GM23338 (cell line): ENCODE results near the gene KRT12. TPM values are rescaled to one million over a fixed set of nuclear protein-coding genes. Genes with fewer than 3 reads are reported as not detected.

Experiments used
- ATAC-seq: fragments of 200-7000 bp; cut with Tn5 transposase; 3 replicates; pipeline ENCODE4 v1.9.1; 2020
- DNase-seq: peaks from one replicate; pipeline ENCODE4 v3.0.0-alpha.2; 2015; ENCODE audit warnings: low spot score
- H2AFZ ChIP-seq: fragments of 200-600 bp; sonication (generic); 2 replicates; pipeline ENCODE4 v1.8.0; 2016; ENCODE audit warnings: antibody characterized with exemption, mild to moderate bottlenecking, moderate library complexity
- H3F3A ChIP-seq: fragments of 200-600 bp; sonication (generic); replicated peaks from 2 replicates; pipeline ENCODE4 v1.8.0; 2017; ENCODE audit warnings: antibody characterized with exemption, mixed run types, low read depth
- H3K27ac ChIP-seq: fragments of 200-600 bp; sonication (generic); 2 replicates; pipeline ENCODE4 v1.6.1; 2016; ENCODE audit warnings: low read depth
- H3K27me3 ChIP-seq: fragments of 200-600 bp; sonication (generic); 2 replicates; pipeline ENCODE4 v1.8.0; 2016; ENCODE audit warnings: mild to moderate bottlenecking, mixed run types, moderate library complexity; ENCODE audit not compliant: insufficient read depth
- H3K36me3 ChIP-seq: fragments of 200-600 bp; sonication (generic); 2 replicates; pipeline ENCODE4 v1.8.0; 2016; ENCODE audit warnings: mild to moderate bottlenecking; ENCODE audit not compliant: insufficient read depth
- H3K4me1 ChIP-seq: fragments of 200-600 bp; sonication (generic); 2 replicates; pipeline ENCODE4 v1.8.0; 2016; ENCODE audit warnings: mild to moderate bottlenecking, moderate library complexity; ENCODE audit not compliant: insufficient read depth
- H3K4me2 ChIP-seq: fragments of 200-600 bp; sonication (generic); 2 replicates; pipeline ENCODE4 v1.7.1; 2017; ENCODE audit warnings: mixed run types
- H3K4me3 ChIP-seq: fragments of 200-600 bp; sonication (generic); 2 replicates; pipeline ENCODE4 v1.6.1; 2016; ENCODE audit warnings: mixed run types
- H3K79me2 ChIP-seq: fragments of 200-600 bp; sonication (generic); replicated peaks from 2 replicates; pipeline ENCODE4 v1.8.0; 2017; ENCODE audit warnings: mild to moderate bottlenecking; ENCODE audit not compliant: insufficient read depth
- H3K9me2 ChIP-seq: fragments of 200-600 bp; sonication (generic); 2 replicates; pipeline ENCODE4 v1.8.0; 2017; ENCODE audit not compliant: insufficient read depth
- H4K20me1 ChIP-seq: fragments of 200-600 bp; sonication (generic); replicated peaks from 2 replicates; pipeline ENCODE4 v1.8.0; 2017; ENCODE audit warnings: mild to moderate bottlenecking; ENCODE audit not compliant: insufficient read depth
- H3K27ac Mint-ChIP-seq: 2 replicates; pipeline ENCODE4 v1.8.0; 2020; ENCODE audit warnings: inconsistent platforms, mild to moderate bottlenecking, moderate library complexity, mixed read lengths
- H3K27me3 Mint-ChIP-seq: 3 replicates; pipeline ENCODE4 v1.8.0; 2022; ENCODE audit warnings: low read depth, mild to moderate bottlenecking, moderate library complexity, mixed read lengths, inconsistent platforms; ENCODE audit not compliant: insufficient read depth, poor library complexity
- H3K36me3 Mint-ChIP-seq: 3 replicates; pipeline ENCODE4 v1.8.0; 2021; ENCODE audit warnings: low read depth, mild to moderate bottlenecking, inconsistent platforms, moderate library complexity, mixed read lengths
- H3K4me1 Mint-ChIP-seq: 3 replicates; pipeline ENCODE4 v1.8.0; 2020; ENCODE audit warnings: mild to moderate bottlenecking, inconsistent platforms, mixed read lengths
- H3K4me3 Mint-ChIP-seq: 3 replicates; pipeline ENCODE4 v1.8.0; 2021; ENCODE audit warnings: moderate library complexity, mild to moderate bottlenecking, inconsistent platforms, mixed read lengths
- H3K9me3 Mint-ChIP-seq: 3 replicates; pipeline ENCODE4 v1.8.0; 2020; ENCODE audit warnings: moderate library complexity, mild to moderate bottlenecking, inconsistent platforms, mixed read lengths
- CREB1 ChIP-seq: fragments of 250-450 bp; sonication (Bioruptor Pico); IDR thresholded peaks from 2 replicates; pipeline ENCODE4 v1.5.0; 2020; ENCODE audit warnings: low read depth, mild to moderate bottlenecking, moderate library complexity
- JUNB ChIP-seq: IDR thresholded peaks from one replicate; pipeline ENCODE4 v1.6.1; 2016; ENCODE audit warnings: antibody characterized with exemption; ENCODE audit not compliant: unreplicated experiment
- NANOG ChIP-seq: IDR thresholded peaks from 2 replicates; pipeline ENCODE4 v1.6.1; 2016; ENCODE audit warnings: antibody characterized with exemption, borderline replicate concordance
- POLR2AphosphoS5 ChIP-seq: IDR thresholded peaks from 2 replicates; pipeline ENCODE4 v1.6.1; 2016; ENCODE audit warnings: antibody characterized with exemption, low read depth
- STAT1 ChIP-seq: IDR thresholded peaks from one replicate; pipeline ENCODE4 v1.6.1; 2016; ENCODE audit warnings: antibody characterized with exemption; ENCODE audit not compliant: unreplicated experiment
- ZNF114 ChIP-seq: fragments of 250-450 bp; sonication (Bioruptor Pico); IDR thresholded peaks from 2 replicates; pipeline ENCODE4 v1.5.0; 2020; ENCODE audit warnings: mild to moderate bottlenecking, moderate library complexity
- ZNF331 ChIP-seq: fragments of 250-450 bp; sonication (Bioruptor Pico); IDR thresholded peaks from 2 replicates; pipeline ENCODE4 v1.5.0; 2020; ENCODE audit warnings: low read depth, mild to moderate bottlenecking, moderate library complexity
- polyA plus RNA-seq: library from polyadenylated mRNA; unstranded; fragments of >200 nt; fragmentation: Nextera tagmentation; extraction: Ambion mirVana; gene quantifications from 2 replicates; pipeline ENCODE4 v1.2.1, GENCODE V29; 2016
- total RNA-seq: library from RNA; depleted of rRNA; stranded (reverse); fragments of >200 nt; shearing (Covaris generic); gene quantifications from 2 replicates; pipeline ENCODE4 v1.2.3, GENCODE V29; 2014
- TF ChIP-seq, protein P1 (sequence below), 2 experiments: fragments of 200-600 bp in 1 of 2; sonication (generic) in 1 of 2; conservative IDR thresholded peaks; 2 replicates each; pipeline versions ENCODE4 v1.5.1 to v1.6.1; 2016 to 2017; ENCODE audit warnings: antibody characterized with exemption in 2 of 2, low read depth in 2 of 2, mild to moderate bottlenecking in 2 of 2, moderate library complexity in 1 of 2
- TF ChIP-seq, protein P2 (sequence below): fragments of 250-450 bp; sonication (Bioruptor Pico); IDR thresholded peaks from 2 replicates; pipeline ENCODE4 v1.5.0; 2020; ENCODE audit warnings: mild to moderate bottlenecking, moderate library complexity
- TF ChIP-seq, protein P3 (sequence below): IDR thresholded peaks from one replicate; pipeline ENCODE4 v1.6.1; 2018; ENCODE audit warnings: antibody characterized with exemption; ENCODE audit not compliant: unreplicated experiment

KRT12 gene
- total and polyA plus RNA-seq, 2 experiments from 2014 or later: not detected

DNA sequence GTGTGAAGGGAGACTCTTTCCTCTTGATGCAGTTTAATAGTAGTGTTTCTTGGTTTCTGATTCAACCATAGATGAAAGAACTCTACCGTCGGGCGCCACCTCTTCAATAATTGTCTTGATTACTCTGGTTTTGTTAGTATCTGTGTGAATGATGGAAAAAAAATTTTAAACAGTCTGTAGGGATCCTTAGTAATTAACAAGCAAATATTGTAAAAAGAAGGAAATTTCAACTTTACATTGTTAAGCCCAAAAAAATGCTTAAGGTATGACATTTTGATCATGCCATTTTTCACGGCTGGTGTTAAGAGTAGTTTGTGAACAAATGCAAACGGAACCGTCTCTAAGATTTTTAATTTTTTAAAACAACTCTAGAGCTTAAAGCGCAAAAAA, 48.7 kb downstream of the KRT12 start (continued):
- TF ChIP-seq, protein P1, sequence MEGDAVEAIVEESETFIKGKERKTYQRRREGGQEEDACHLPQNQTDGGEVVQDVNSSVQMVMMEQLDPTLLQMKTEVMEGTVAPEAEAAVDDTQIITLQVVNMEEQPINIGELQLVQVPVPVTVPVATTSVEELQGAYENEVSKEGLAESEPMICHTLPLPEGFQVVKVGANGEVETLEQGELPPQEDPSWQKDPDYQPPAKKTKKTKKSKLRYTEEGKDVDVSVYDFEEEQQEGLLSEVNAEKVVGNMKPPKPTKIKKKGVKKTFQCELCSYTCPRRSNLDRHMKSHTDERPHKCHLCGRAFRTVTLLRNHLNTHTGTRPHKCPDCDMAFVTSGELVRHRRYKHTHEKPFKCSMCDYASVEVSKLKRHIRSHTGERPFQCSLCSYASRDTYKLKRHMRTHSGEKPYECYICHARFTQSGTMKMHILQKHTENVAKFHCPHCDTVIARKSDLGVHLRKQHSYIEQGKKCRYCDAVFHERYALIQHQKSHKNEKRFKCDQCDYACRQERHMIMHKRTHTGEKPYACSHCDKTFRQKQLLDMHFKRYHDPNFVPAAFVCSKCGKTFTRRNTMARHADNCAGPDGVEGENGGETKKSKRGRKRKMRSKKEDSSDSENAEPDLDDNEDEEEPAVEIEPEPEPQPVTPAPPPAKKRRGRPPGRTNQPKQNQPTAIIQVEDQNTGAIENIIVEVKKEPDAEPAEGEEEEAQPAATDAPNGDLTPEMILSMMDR (conservative IDR thresholded peaks at IDR 0.05; ENCODE audit: low read depth in 2 of 2): no peak
- TF ChIP-seq JUNB (no peak), CREB1 (CRISPR knock-in tag) (no peak), POLR2AphosphoS5 (no peak), STAT1 (no peak), ZNF114 (no peak)
- TF ChIP-seq, protein P2, sequence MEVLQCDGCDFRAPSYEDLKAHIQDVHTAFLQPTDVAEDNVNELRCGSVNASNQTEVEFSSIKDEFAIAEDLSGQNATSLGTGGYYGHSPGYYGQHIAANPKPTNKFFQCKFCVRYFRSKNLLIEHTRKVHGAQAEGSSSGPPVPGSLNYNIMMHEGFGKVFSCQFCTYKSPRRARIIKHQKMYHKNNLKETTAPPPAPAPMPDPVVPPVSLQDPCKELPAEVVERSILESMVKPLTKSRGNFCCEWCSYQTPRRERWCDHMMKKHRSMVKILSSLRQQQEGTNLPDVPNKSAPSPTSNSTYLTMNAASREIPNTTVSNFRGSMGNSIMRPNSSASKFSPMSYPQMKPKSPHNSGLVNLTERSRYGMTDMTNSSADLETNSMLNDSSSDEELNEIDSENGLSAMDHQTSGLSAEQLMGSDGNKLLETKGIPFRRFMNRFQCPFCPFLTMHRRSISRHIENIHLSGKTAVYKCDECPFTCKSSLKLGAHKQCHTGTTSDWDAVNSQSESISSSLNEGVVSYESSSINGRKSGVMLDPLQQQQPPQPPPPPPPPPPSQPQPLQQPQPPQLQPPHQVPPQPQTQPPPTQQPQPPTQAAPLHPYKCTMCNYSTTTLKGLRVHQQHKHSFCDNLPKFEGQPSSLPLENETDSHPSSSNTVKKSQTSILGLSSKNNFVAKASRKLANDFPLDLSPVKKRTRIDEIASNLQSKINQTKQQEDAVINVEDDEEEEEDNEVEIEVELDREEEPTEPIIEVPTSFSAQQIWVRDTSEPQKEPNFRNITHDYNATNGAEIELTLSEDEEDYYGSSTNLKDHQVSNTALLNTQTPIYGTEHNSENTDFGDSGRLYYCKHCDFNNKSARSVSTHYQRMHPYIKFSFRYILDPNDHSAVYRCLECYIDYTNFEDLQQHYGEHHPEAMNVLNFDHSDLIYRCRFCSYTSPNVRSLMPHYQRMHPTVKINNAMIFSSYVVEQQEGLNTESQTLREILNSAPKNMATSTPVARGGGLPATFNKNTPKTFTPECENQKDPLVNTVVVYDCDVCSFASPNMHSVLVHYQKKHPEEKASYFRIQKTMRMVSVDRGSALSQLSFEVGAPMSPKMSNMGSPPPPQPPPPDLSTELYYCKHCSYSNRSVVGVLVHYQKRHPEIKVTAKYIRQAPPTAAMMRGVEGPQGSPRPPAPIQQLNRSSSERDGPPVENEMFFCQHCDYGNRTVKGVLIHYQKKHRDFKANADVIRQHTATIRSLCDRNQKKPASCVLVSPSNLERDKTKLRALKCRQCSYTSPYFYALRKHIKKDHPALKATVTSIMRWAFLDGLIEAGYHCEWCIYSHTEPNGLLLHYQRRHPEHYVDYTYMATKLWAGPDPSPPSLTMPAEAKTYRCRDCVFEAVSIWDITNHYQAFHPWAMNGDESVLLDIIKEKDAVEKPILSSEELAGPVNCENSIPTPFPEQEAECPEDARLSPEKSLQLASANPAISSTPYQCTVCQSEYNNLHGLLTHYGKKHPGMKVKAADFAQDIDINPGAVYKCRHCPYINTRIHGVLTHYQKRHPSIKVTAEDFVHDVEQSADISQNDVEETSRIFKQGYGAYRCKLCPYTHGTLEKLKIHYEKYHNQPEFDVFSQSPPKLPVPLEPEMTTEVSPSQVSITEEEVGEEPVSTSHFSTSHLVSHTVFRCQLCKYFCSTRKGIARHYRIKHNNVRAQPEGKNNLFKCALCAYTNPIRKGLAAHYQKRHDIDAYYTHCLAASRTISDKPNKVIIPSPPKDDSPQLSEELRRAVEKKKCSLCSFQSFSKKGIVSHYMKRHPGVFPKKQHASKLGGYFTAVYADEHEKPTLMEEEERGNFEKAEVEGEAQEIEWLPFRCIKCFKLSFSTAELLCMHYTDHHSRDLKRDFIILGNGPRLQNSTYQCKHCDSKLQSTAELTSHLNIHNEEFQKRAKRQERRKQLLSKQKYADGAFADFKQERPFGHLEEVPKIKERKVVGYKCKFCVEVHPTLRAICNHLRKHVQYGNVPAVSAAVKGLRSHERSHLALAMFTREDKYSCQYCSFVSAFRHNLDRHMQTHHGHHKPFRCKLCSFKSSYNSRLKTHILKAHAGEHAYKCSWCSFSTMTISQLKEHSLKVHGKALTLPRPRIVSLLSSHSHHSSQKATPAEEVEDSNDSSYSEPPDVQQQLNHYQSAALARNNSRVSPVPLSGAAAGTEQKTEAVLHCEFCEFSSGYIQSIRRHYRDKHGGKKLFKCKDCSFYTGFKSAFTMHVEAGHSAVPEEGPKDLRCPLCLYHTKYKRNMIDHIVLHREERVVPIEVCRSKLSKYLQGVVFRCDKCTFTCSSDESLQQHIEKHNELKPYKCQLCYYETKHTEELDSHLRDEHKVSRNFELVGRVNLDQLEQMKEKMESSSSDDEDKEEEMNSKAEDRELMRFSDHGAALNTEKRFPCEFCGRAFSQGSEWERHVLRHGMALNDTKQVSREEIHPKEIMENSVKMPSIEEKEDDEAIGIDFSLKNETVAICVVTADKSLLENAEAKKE (CRISPR knock-in tag): no peak

DNA sequence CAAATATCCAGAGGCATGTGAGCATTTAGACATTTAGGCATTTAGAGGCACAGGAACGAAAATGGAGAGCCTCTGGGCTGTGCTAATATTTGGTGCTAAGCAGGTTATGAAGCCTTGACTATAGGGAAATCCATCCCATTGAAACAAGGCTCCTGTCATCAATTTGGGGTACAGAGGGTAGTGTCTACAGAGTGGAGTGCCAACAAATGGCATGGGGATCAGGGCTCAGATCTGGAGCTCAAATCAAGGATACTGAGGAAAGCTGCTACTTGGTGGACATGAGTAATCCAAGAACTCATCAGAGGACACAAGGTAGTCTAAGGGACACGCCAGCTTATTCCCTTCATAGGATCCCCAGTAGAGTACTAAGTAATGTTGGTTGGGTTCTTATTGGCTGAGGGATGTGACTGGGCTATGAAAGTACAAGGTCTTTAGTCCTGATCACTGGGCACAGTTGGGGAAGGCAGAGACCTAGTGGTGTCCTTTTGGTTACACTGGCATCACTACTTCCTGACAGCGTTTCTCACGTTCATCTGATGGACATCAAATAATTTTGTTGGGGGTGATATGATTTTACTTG, 49.8 kb downstream of the KRT12 start:
- 0 out of 3 replicates have a peak, but pooled peaks cover 2% of the 10 kb centered on the region for H3K4me1 Mint-ChIP-seq
- H3K9me3 Mint-ChIP-seq: no peaks in the 10 kb centered on the region; the same call in 2 of the 3 replicates
- no peak overlapping the region for H3K4me3 ChIP-seq
- H3K27me3 ChIP-seq: peaks cover 4% of the 10 kb centered on the region; the same call in 1 of the 2 replicates
- peaks cover 5% of the 10 kb centered on the region; the same call in 1 of the 2 replicates for H3K36me3 ChIP-seq
- H3K36me3 Mint-ChIP-seq: peaks cover 8% of the 10 kb centered on the region; the same call in 2 of the 3 replicates
- no peaks in the 10 kb centered on the region for H3K79me2 ChIP-seq
- no peak overlapping the region for H3K27ac Mint-ChIP-seq
- H4K20me1 ChIP-seq: no peaks in the 10 kb centered on the region
- H3K4me3 Mint-ChIP-seq: peak overlapping the region; percentile 80
- H3K4me2 ChIP-seq: no peak overlapping the region
- peaks cover 6% of the 10 kb centered on the region; the same call in 1 of the 2 replicates for H3F3A ChIP-seq
- H2AFZ ChIP-seq: no peak overlapping the region
- H3K27ac ChIP-seq: no peak overlapping the region
- peaks cover 10% of the 10 kb centered on the region; the same call in 1 of the 2 replicates for H3K4me1 ChIP-seq
- peaks cover 3% of the 10 kb centered on the region for H3K27me3 Mint-ChIP-seq
- peaks cover 2% of the 10 kb centered on the region; the same call in 1 of the 2 replicates for H3K9me2 ChIP-seq
- ATAC-seq (no peak), DNase-seq (no peak)
- TF ChIP-seq, protein P1 (conservative IDR thresholded peaks at IDR 0.05; ENCODE audit: low read depth in 2 of 2): no peak
- TF ChIP-seq POLR2AphosphoS5: no peak
- TF ChIP-seq, protein P3, sequence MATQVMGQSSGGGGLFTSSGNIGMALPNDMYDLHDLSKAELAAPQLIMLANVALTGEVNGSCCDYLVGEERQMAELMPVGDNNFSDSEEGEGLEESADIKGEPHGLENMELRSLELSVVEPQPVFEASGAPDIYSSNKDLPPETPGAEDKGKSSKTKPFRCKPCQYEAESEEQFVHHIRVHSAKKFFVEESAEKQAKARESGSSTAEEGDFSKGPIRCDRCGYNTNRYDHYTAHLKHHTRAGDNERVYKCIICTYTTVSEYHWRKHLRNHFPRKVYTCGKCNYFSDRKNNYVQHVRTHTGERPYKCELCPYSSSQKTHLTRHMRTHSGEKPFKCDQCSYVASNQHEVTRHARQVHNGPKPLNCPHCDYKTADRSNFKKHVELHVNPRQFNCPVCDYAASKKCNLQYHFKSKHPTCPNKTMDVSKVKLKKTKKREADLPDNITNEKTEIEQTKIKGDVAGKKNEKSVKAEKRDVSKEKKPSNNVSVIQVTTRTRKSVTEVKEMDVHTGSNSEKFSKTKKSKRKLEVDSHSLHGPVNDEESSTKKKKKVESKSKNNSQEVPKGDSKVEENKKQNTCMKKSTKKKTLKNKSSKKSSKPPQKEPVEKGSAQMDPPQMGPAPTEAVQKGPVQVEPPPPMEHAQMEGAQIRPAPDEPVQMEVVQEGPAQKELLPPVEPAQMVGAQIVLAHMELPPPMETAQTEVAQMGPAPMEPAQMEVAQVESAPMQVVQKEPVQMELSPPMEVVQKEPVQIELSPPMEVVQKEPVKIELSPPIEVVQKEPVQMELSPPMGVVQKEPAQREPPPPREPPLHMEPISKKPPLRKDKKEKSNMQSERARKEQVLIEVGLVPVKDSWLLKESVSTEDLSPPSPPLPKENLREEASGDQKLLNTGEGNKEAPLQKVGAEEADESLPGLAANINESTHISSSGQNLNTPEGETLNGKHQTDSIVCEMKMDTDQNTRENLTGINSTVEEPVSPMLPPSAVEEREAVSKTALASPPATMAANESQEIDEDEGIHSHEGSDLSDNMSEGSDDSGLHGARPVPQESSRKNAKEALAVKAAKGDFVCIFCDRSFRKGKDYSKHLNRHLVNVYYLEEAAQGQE: no peak
- TF ChIP-seq ZNF331 (CRISPR knock-in tag): no peak
- TF ChIP-seq NANOG: no peak
- TF ChIP-seq ZNF114: no peak
- TF ChIP-seq STAT1: no peak
- no peak for TF ChIP-seq CREB1 (CRISPR knock-in tag)
